ENCODE data around the gene SHROOM1.

Gene SHROOM1

GRCh38 chr5:132779961-132780360 is 50.5 kb downstream of the SHROOM1 start:
- DNase-seq = no peak
- Histone ChIP-seq H3K9ac (ENCODE audit: low read length) (no peak overlapping the region), H2BK120ac (ENCODE audit: low read depth, low read length) (no peak overlapping the region), H3K79me2 (ENCODE audit: control insufficient read depth, insufficient read depth, low read length) (no peaks in the 10 kb centered on the region), H3K4ac (ENCODE audit: low read depth, low read length) (no peak overlapping the region), H3K36me3 (ENCODE audit: control insufficient read depth, insufficient read depth, low read length) (no peaks in the 10 kb centered on the region), H3K4me1 (ENCODE audit: control insufficient read depth, low read depth, low read length) (peaks cover 3% of the 10 kb centered on the region), H2BK5ac (ENCODE audit: low read length) (no peak overlapping the region), H2BK15ac (replicated peaks; ENCODE audit: low read depth) (no peak overlapping the region), H3K4me2 (ENCODE audit: low read length) (no peak overlapping the region), H3K27me3 (ENCODE audit: insufficient read depth, low read length, poor library complexity) (peaks cover 9% of the 10 kb centered on the region), H3K4me3 (ENCODE audit: low read length) (no peak overlapping the region), H2AK5ac (ENCODE audit: low read length) (no peak overlapping the region), H3K56ac (ENCODE audit: low read length) (no peak overlapping the region), H4K8ac (ENCODE audit: low read depth, low read length) (no peak overlapping the region), H3K79me1 (ENCODE audit: low read length) (no peaks in the 10 kb centered on the region), H3K18ac (ENCODE audit: low read length) (no peak overlapping the region), H3K27ac (ENCODE audit: low read depth, low read length) (no peak overlapping the region), H3K23ac (ENCODE audit: low read length) (no peak overlapping the region), H4K5ac (ENCODE audit: low read length) (no peak overlapping the region)
- whole genome bisulfite sequencing (ENCODE audit: extremely low coverage, insufficient coverage, low lambda C conversion rate) = no CpG with 5 or more reads among the region's 3 CpGs

- no CpG with 5 or more reads among the region's 5 CpGs for whole genome bisulfite sequencing (ENCODE audit: extremely low coverage, insufficient coverage, low lambda C conversion rate)
- Histone ChIP-seq H4K5ac (ENCODE audit: low read length) (no peak overlapping the region), H3K79me1 (ENCODE audit: low read length) (no peaks in the 10 kb centered on the region), H3K56ac (ENCODE audit: low read length) (no peak overlapping the region), H3K4me3 (ENCODE audit: low read length) (no peak overlapping the region), H3K27ac (ENCODE audit: low read depth, low read length) (no peak overlapping the region), H3K18ac (ENCODE audit: low read length) (no peak overlapping the region), H2BK120ac (ENCODE audit: low read depth, low read length) (no peak overlapping the region), H3K79me2 (ENCODE audit: control insufficient read depth, insufficient read depth, low read length) (no peaks in the 10 kb centered on the region), H3K27me3 (ENCODE audit: insufficient read depth, low read length, poor library complexity) (peaks cover 9% of the 10 kb centered on the region), H2AK5ac (ENCODE audit: low read length) (no peak overlapping the region), H3K4me2 (ENCODE audit: low read length) (no peak overlapping the region), H3K23ac (ENCODE audit: low read length) (no peak overlapping the region), H3K4ac (ENCODE audit: low read depth, low read length) (no peak overlapping the region), H3K4me1 (ENCODE audit: control insufficient read depth, low read depth, low read length) (peaks cover 3% of the 10 kb centered on the region), H4K8ac (ENCODE audit: low read depth, low read length) (no peak overlapping the region), H2BK5ac (ENCODE audit: low read length) (no peak overlapping the region), H2BK15ac (replicated peaks; ENCODE audit: low read depth) (no peak overlapping the region), H3K9ac (ENCODE audit: low read length) (no peak overlapping the region), H3K36me3 (ENCODE audit: control insufficient read depth, insufficient read depth, low read length) (no peaks in the 10 kb centered on the region)
- no peak for DNase-seq
Observed at GRCh38 chr5:132778856-132779255, 51.6 kb downstream of the SHROOM1 start.

GRCh38 chr5:132778129-132778528 is 52.3 kb downstream of the SHROOM1 start:
- H3K9ac ChIP-seq (ENCODE audit: low read length) = peak overlapping the region; percentile 65
- no peak overlapping the region for H3K4me3 ChIP-seq (ENCODE audit: low read length)
- H3K27me3 ChIP-seq (ENCODE audit: insufficient read depth, low read length, poor library complexity) = peaks cover 9% of the 10 kb centered on the region
- no peak overlapping the region for H3K56ac ChIP-seq (ENCODE audit: low read length)
- no peak overlapping the region for H3K4me2 ChIP-seq (ENCODE audit: low read length)
- H2BK15ac ChIP-seq (replicated peaks; ENCODE audit: low read depth) = no peak overlapping the region
- H4K8ac ChIP-seq (ENCODE audit: low read depth, low read length) = no peak overlapping the region
- H3K4ac ChIP-seq (ENCODE audit: low read depth, low read length) = no peak overlapping the region
- peaks cover 3% of the 10 kb centered on the region for H3K4me1 ChIP-seq (ENCODE audit: control insufficient read depth, low read depth, low read length)
- no peak for DNase-seq
- no peak overlapping the region for H3K18ac ChIP-seq (ENCODE audit: low read length)
- no peak overlapping the region for H2AK5ac ChIP-seq (ENCODE audit: low read length)
- no peak overlapping the region for H2BK120ac ChIP-seq (ENCODE audit: low read depth, low read length)
- no peak overlapping the region for H4K5ac ChIP-seq (ENCODE audit: low read length)
- H2BK5ac ChIP-seq (ENCODE audit: low read length) = no peak overlapping the region
- H3K79me2 ChIP-seq (ENCODE audit: control insufficient read depth, insufficient read depth, low read length) = no peaks in the 10 kb centered on the region
- no peak overlapping the region for H3K27ac ChIP-seq (ENCODE audit: low read depth, low read length)
- H3K36me3 ChIP-seq (ENCODE audit: control insufficient read depth, insufficient read depth, low read length) = no peaks in the 10 kb centered on the region
- no CpG with 5 or more reads among the region's 4 CpGs for WGBS (ENCODE audit: extremely low coverage, insufficient coverage, low lambda C conversion rate)
- no peak overlapping the region for H3K23ac ChIP-seq (ENCODE audit: low read length)
- H3K79me1 ChIP-seq (ENCODE audit: low read length) = no peaks in the 10 kb centered on the region

- H3K56ac ChIP-seq (ENCODE audit: low read length) = peak within 1 kb of the TSS; percentile 90
- no CpG with 5 or more reads among the region's 82 CpGs for WGBS (ENCODE audit: extremely low coverage, insufficient coverage, low lambda C conversion rate)
- H4K8ac ChIP-seq (ENCODE audit: low read depth, low read length) = no peak within 1 kb of the TSS
- peak within 1 kb of the TSS; percentile 62 for H3K18ac ChIP-seq (ENCODE audit: low read length)
- DNase-seq = peak; percentile 11
- H3K4me1 ChIP-seq (ENCODE audit: control insufficient read depth, low read depth, low read length) = peaks cover 3% of the 10 kb centered on the region
- H2BK120ac ChIP-seq (ENCODE audit: low read depth, low read length) = no peak within 1 kb of the TSS
- no peaks in the 10 kb centered on the region for H3K79me2 ChIP-seq (ENCODE audit: control insufficient read depth, insufficient read depth, low read length)
- peak within 1 kb of the TSS; percentile 94 for H3K4me2 ChIP-seq (ENCODE audit: low read length)
- no peak within 1 kb of the TSS for H3K27ac ChIP-seq (ENCODE audit: low read depth, low read length)
- peak within 1 kb of the TSS; percentile 62 for H3K4me3 ChIP-seq (ENCODE audit: low read length)
- no peaks in the 10 kb centered on the region for H3K36me3 ChIP-seq (ENCODE audit: control insufficient read depth, insufficient read depth, low read length)
- peak within 1 kb of the TSS; percentile 65 for H3K9ac ChIP-seq (ENCODE audit: low read length)
- no peak within 1 kb of the TSS for H2BK5ac ChIP-seq (ENCODE audit: low read length)
- no peaks in the 10 kb centered on the region for H3K79me1 ChIP-seq (ENCODE audit: low read length)
- H4K5ac ChIP-seq (ENCODE audit: low read length) = no peak within 1 kb of the TSS
- no peak within 1 kb of the TSS for H2BK15ac ChIP-seq (replicated peaks; ENCODE audit: low read depth)
- no peak within 1 kb of the TSS for H3K23ac ChIP-seq (ENCODE audit: low read length)
- H2AK5ac ChIP-seq (ENCODE audit: low read length) = no peak within 1 kb of the TSS
- peaks cover 9% of the 10 kb centered on the region for H3K27me3 ChIP-seq (ENCODE audit: insufficient read depth, low read length, poor library complexity)
- H3K4ac ChIP-seq (ENCODE audit: low read depth, low read length) = no peak within 1 kb of the TSS
Observed at GRCh38 chr5:132777209-132778069, 53.0 kb downstream of the SHROOM1 start, which contains the start of gene SEPTIN8. SEPTIN8 (minus strand) TSS chr5:132777239; CDS start chr5:132777137, 102 bp downstream.

- H3K4me3 ChIP-seq (ENCODE audit: low read length) = peak overlapping the region; percentile 29
- H3K9ac ChIP-seq (ENCODE audit: low read length) = peak overlapping the region; percentile 65
- peak overlapping the region; percentile 6 for H3K4me2 ChIP-seq (ENCODE audit: low read length)
- peaks cover 9% of the 10 kb centered on the region for H3K27me3 ChIP-seq (ENCODE audit: insufficient read depth, low read length, poor library complexity)
- H3K56ac ChIP-seq (ENCODE audit: low read length) = peak overlapping the region; percentile 90
- H3K4ac ChIP-seq (ENCODE audit: low read depth, low read length) = no peak overlapping the region
- H4K5ac ChIP-seq (ENCODE audit: low read length) = no peak overlapping the region
- no peaks in the 10 kb centered on the region for H3K79me2 ChIP-seq (ENCODE audit: control insufficient read depth, insufficient read depth, low read length)
- H3K23ac ChIP-seq (ENCODE audit: low read length) = no peak overlapping the region
- no peak overlapping the region for H3K27ac ChIP-seq (ENCODE audit: low read depth, low read length)
- no peaks in the 10 kb centered on the region for H3K36me3 ChIP-seq (ENCODE audit: control insufficient read depth, insufficient read depth, low read length)
- peaks cover 3% of the 10 kb centered on the region for H3K4me1 ChIP-seq (ENCODE audit: control insufficient read depth, low read depth, low read length)
- H2BK5ac ChIP-seq (ENCODE audit: low read length) = no peak overlapping the region
- H3K18ac ChIP-seq (ENCODE audit: low read length) = peak overlapping the region; percentile 62
- H2BK120ac ChIP-seq (ENCODE audit: low read depth, low read length) = no peak overlapping the region
- no peak for DNase-seq
- no peak overlapping the region for H2BK15ac ChIP-seq (replicated peaks; ENCODE audit: low read depth)
- WGBS (ENCODE audit: extremely low coverage, insufficient coverage, low lambda C conversion rate) = no CpG with 5 or more reads among the region's 40 CpGs
- H4K8ac ChIP-seq (ENCODE audit: low read depth, low read length) = no peak overlapping the region
- H2AK5ac ChIP-seq (ENCODE audit: low read length) = no peak overlapping the region
- H3K79me1 ChIP-seq (ENCODE audit: low read length) = no peaks in the 10 kb centered on the region
Observed at GRCh38 chr5:132776938-132777208, 53.6 kb downstream of the SHROOM1 start.
